Measurements from ENCODE around the gene GPC4.
"Not testable (repeated sequence)": the region's sequence is repeated elsewhere in the genome, so short reads cannot be mapped to it uniquely, and the experiment has no call there.

GPC4 gene

DNA sequence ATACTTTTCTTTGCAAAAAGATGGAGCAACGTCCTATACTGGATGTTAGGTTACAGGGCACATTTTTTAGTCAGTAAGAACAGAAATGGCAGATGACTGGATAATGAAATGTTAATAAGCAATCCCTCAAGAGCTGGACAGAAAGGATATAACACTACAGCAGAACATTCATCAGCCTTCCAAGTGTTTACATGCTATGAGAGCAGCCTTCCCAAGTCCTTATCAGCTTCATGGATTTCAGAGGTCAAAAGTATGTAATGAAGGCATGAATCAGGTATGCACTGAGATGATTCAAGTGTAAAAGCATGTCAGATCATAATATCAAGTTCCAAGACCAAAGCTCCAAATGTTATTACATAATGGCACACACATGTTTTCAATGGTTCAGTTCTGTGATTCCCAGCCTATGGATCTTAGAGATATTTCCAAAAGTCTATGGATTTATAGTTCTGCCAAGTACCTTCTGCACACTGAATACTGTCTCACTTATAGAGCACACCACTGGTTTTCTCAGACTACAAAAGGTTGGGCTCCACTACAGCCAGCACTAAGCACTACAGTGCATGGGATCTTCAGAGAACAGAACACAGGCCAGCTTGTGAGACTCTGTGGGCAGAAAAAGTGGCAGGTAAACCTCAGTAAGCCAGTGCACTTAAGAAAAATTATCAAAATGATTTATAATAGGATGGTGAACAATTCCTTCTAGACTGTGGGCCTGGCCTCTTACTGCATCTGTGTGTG is 49.2 kb downstream of the GPC4 start:
- DNase-seq = no peak

DNA sequence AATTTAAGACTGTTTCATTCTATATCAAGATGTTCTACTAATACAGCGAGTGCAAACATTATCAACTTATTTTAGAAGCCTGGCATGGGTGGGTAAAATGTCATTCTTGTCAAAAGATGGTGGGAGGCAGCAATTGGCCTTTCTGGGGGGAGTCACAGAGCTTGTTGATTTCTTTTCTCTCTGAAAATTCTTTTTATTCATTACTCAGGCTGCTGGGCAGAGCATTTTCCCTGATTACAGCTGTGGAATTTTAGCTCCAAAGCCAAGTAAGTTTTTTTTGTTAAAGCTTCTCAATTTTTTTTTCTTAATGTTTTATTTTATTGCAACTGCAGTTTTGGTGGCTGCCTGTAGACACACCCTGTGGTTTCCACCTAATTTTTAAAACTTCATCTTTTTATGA is 50.4 kb downstream of the GPC4 start:
- no peak for DNase-seq

DNA sequence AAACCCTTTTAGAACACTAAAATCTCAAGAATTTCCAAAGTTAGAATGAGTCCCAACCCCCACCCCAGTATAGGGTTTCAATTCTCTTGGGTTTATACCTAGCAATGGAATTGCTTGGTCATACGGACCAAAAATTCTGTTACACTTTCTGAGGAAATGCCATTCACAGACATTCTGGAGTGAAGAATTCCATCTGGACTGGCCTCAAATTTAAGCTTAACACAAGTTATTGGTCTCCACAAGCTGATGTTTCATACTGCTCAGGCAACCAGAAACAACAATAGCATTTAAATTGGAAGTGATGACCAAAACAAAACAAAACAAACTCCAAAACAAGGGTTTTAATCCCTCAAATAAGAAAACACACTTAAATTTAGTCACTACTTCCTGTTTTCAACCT is 51.1 kb downstream of the GPC4 start:
- DNase-seq = no peak

DNA sequence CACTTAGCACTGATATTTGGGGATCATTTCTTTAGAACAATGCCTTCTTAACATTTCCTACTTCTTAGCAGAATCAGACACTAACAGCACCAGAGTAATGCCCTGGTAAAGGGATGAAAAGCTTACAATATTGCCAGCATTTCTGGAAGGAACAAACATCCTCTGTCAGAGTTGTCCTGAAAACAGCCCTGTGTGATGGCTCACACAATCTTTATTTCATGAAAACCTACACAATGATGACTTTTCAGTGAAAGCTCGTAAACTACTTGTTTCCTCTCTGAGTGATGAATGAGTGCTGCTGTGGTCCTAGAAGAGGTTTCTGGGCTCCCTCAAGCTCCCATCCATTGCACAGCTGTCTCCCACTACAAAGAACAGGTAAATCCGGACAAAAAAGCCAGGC is 52.8 kb downstream of the GPC4 start:
- DNase-seq = no peak

DNA sequence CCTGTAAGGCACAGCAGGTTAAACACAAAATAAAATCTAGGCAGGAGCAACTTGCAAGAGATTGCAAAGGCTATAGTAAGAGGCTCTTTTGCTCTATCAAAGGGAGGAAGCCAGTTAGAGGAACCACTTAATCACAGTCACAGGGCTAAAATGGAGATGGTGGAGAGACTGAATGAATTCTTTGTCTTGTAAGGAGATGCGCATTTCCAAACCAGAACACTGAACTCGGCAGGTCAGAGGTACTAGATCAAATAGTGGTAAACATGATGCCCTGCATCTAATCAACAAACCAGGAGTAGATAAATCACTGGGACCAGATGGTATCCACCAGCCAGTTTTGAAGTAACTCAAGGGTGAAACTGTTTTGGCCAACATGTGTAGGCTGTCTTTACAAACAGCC is 55.8 kb downstream of the GPC4 start:
- DNase-seq = no peak

DNA sequence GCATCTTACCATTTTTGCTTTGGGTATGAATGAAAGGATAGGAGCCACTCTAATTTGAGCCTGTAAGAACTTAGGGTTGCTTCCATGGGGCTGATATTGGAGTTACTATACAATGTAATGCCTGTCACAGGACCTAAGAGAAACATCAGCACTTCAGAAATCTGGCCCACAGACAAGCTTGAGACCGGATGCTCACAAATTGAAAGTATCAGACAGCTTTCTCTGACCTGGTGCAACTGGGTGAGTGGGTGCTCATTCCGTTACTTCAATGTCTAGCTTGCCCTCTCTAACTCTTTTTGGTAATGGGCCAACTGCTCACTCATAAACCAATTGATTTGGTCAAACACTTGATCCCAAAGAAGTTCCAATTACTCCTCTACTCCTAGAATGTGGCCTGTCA is 62.1 kb downstream of the GPC4 start:
- DNase-seq = no peak

DNA sequence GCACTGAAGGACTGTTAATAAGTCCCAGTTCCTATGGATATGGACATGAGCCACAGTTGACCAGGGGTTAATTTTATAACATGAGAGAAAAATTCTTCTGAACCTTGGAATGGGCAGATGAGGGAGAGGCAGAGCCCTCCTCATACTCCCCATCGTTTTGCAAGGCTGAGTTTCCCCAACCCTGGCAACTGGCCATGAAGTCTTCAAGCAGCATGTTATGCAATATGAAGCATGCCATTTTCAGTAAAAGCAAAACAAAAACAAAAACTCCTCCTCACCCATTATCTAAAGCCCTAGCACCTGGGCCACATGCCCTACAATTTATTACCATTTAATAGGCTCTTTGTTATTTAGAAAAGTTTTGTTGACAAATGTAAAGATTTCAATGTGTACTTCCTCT is 64.5 kb downstream of the GPC4 start:
- DNase-seq = no peak

DNA sequence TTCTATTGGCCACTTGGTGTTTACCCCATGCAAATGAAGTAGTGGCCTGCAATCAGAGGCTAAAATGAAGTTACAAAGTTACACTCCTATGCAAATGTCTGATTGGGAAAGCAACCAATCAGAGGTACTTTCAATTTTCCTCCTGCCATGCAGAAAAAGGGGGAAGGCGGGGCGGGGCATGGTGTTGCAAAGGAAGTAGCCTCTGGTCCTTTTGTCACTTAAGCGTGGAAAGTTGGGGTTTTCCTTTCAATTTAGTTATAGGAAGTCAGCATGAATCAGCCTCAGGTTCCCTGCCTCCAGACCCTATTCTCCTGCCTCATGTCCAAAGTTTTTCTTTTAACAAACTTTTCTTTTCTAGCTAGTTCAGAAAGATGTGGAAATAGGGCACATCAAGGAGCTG is 69.3 kb downstream of the GPC4 start:
- DNase-seq = no peak

DNA sequence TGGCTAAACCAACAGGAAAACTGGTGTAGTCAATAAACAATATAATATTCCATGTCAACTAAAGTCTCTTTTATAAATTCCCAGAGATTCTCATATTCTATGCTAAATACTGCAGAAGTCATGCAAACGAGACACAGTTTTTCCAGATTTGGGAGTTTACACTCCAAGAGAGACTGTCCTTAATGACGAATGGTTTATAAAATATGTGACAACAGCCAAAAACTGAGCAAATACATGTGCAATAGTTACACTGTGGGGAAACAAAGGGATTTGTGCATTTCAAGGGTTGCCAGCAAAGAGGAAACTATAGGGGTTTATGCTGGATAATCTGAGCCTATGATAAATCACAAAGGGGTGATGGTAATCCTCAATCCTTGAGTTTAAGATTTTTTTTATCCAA is 75.7 kb downstream of the GPC4 start:
- DNase-seq = no peak

DNA sequence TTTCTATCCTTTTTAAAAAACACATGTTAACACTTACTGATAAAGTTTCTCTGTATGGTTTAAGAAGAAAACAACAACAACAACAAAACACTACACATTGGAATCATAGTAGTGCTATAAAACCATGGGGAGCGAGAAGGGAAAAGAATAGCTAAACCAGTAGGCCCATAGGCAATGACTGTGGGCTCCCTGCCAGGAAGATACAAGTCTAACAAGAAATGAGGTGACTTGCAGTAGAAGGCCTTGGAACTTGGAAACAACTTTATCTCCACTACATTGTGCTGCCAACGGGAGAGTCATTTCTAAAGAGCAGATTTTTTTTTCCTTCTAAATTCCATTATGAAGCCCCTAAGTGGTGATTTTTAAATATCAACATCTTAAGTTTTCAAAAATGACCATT is 78.0 kb downstream of the GPC4 start:
- DNase-seq = no peak

DNA sequence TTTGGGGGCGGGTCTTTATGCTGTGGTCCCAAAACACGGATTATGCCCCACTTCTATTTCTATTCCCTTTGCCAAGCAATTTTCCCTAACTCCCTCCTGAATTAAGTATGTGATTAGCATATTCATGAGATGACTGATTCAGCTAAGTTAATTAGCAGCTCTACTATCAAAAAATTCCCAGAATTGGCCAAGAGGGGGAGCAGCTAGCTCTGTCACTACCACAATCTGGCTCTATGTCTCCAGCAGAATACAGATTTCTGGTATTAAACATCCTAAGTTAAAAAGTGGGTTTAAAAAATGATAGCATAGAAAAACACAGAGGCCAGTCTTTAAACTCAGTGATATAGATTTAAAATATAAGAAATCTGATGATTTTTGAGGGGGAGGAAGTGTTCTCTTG is 80.3 kb downstream of the GPC4 start:
- peak; percentile 2 for DNase-seq

DNA sequence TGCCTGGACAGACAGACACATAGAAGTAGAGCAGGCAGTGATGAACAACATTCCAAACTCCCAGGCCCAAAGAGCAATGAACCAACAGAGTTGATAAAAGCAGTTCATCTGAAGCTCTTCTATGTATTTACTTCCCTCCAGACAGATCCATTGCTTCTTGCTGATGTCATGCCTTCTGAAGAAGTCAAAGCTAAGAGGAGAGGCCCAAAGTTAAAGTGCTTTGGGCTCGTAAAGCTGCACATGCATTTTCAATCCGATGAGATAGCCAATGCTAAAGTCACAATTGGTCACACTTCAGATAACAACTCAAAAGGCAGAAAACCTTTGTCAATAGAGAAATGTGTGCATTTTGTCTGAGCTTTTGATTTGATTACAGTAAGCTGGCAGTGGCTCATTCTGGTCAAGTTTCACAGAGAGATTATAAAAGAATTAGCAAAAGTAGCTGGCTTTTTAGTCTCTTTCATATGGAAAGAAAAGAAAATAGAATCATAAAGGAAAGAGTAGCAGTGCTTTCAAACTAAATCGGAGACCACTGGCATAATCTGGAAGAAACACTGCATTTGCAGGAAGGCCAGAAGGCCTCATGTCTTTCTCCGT is 82.0 kb downstream of the GPC4 start:
- DNase-seq = no peak

DNA sequence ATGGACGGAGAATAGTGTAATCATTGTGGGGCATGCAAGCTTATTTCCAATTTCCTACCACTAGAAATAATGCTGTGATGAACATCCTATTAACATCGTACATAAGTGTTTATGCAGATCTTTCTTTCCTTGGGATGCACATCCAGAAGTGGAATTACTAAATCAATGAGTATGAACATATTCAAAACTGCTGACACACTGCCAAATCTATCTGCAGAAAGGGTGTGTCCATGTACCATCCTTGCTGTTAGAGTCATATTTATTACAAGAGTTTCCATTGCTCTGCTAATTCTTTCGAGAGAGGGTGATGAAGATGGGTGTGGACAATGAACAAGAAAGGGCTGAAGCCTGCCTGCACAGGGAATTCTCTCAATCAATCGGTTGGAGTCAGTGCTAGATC is 82.6 kb downstream of the GPC4 start:
- no peak for DNase-seq

DNA sequence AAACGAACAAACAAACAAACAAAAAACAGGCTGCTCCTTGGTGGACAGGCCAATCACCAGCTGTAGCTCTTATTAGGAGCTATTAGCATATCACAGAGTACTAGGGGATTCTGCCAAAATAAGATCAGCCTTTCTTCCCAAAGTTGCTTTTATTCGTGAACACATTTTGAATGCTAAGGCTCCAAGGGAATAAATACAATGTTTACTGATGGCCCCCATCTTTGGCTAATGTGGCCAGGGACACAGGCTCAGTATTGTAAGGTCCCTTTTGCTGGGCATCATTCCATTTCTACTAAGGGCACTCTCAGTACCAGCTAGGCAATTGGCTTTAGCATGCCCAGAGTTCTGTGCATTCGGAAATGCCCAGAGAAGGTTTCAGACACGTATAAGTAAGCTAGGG is 84.3 kb downstream of the GPC4 start:
- DNase-seq = no peak

DNA sequence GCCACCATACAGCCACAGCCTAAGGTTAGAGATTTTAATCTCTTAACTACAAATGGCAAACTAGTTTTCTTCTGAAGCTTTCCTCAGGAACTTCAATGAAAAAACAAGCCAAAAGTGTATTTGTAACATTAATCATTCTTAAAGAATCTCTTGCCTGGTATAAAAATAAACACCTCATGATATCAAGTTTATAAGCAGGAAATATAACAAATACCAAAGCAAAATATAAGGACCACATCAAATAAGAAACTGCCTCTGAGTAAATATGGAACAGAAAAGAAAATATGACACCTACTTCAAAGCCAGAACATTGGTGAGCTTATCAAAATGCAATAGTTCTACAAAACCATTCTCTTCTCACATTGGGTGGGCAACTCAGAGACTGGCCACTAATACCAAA is 89.9 kb downstream of the GPC4 start:
- DNase-seq = no peak

DNA sequence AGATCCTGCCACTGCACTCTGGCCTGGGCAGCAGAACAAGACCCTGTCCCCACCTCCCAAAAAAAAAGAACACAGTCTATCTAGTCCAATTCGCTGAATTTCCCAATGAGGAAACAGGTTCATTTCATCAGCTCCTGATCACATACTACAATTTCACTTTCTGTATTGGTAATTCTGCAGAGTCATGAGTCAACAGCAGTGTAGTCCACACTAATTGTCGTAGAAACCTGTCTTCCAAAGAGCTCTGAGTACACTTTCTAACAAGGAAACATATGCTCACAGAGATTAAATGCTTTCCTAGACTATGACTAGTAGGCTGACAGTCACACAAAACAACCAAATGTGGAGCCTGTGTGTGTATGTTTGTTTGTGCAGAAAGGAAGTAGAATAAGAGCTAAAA is 91.9 kb downstream of the GPC4 start:
- no peak for DNase-seq

DNA sequence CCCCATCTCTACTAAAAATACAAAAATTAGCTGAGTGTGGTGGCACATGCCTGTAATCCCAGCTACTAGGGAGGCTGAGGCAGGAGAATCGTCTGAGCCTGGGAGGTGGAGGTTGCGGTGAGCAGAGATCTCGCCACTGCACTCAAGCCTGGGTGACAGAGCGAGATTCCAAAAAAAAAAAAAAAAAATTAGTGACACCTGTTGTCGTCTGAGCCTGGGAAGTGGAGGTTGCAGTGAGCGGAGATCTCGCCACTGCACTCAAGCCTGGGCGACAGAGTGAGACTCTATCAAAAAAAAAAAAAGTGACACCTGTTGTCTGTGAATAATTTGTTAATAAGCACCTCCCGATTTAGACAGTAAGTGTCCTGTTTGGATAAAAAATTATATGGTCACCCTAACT is 93.0 kb downstream of the GPC4 start:
- DNase-seq = not testable (repeated sequence)

DNA sequence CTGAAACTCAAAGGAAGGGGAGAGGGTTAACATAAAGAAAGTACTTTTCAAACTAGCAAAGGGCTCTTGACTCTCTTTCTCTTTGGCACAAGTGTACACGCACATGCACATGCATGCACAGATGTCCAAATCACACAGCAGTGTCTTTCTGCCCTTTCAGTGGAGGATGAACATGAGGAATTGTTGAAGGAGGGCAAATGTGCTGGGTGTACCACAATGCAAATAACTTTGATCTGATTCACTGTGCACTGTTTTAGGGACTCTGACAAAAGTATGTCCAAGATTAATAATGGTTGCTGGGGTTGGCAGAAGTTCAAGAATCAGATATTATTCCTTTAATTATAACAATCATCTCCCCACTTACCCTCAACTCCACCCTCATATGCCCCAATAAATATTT is 93.8 kb downstream of the GPC4 start:
- no peak for DNase-seq

DNA sequence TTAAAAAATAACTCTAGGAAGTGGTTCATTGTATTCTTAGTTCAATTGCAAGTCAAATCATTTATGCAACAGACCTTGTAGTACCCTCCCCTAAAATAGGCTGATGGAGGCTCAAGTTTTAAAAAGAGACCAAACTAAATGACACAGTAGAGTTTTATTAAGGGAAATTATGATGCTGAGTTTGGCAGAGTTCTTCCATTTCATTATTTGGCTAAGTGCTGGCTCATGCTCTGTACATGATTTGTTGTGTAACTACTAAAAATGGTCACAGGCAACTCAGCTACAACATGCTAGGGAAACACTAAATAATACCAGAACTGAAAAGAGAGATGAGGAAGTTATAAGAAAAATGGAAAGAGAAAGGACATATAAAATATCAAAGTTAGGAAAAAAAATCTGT is 101.0 kb downstream of the GPC4 start:
- DNase-seq = no peak

DNA sequence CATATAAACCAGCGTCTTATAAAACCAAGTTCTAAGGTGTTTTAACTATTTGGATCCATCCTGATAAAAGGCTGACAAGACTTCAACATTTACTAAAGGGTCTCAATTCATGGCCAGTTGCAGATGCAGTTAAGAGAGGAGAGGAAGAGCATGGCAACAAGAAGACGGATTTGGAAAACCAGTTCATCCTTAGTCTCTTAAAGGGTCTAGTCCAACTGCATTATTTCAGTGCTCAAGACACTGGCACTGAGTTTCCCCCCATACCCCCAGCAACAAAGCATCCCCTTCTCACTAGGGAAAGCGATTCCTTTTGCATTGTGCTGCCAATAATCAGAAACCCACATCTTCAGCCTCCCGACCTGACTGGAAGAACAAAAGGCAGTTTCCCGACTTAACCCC is 106.8 kb downstream of the GPC4 start:
- DNase-seq = no peak

DNA sequence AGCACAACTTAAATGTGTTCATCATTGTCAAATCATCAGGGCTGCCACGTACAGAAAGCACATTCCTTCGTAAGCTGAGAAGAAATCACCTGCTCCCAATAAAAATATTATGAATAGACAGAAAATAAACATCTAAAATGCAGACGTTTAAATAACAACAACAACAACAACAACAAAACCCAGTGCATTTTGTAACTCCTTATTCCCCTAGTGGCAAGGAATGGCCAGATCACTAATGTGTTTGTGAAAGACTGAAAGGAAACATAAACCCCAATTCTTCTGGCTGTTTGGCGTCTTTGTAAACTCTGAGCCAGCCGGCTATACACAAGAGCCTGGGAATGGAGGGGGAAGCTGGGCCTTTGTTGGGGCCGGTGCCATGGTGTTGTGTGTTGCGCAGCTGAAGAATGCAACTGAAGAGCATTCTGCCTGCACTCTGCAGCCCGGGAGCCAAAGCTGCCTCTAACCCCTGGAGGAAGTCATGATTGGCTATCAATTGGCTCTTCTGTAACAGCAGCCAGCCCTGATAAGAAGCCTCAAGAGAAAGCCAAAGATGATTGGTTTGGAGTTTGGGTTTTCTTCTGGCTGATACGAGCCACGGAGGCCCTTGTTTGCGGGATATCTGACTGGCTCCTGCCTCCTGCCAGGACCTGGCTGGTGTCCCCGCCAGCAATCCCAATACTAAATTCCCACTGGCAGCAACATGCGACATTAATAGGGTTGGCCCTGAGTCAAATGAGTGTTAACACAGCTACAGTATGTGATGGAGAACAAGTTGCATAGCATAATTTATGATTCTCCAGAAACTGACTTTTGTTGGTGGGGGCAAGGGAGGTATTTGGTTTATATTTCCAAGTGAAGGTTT is 107.4 kb downstream of the GPC4 start:
- DNase-seq = no peak

DNA sequence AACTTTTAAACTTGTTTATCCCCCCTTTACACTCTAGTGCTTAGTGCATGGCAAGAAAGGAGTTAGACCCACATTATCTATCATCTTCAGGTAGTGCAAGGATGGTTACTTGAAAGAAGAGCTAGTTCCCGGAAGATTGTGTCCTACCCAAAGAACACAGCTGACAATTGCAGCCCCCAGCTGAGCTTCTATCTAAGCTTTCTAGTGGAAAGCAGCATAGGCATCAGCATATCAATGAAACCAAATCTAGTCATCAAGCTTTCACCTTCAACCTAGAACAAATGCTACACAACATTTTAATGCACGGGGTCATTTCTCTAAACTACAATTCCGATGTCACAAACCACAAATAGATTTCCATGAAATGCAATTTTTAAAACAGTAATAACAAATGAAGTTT is 108.2 kb downstream of the GPC4 start:
- no peak for DNase-seq

DNA sequence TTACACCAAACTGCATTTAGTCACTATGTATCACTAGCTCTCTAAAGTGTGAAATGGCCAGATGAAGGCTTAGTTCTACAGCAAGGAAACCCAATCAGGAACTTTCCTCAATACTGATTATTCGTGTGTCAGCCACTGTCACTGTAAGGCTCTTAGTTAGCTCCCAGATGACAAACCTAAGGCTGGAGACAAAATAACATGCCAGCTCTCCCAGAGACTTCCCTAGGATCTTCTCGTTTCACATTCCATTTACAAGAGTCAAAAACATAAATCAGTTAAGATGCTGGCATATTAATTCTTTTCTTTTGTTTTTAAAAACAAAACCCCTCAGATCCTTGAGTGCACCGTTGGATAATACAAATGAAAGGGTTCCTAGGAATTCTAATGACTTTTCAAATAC is 109.0 kb downstream of the GPC4 start:
- DNase-seq = no peak

DNA sequence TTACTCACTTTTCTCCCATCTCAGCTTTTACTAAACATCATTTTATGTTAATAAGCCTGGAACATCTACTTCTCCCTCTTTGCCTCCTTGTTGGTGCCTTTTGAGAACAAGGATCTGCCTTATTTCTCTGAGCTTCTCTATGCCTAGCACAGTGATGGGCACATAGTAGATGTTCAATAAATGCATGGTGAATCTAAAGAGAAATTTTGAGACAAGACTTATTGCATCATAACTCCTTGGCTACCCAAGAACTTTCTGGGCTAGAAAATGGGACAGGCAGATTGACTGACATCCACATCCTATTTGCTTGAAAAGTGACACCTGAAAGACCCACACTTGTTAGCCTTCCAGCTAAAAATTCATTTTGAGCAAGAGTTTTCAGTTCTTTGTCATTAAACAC is 109.9 kb downstream of the GPC4 start:
- no peak for DNase-seq

Measured in activated CD4-positive, alpha-beta T cell treated with anti-CD3 and anti-CD28 coated beads for 48 hours (primary cell).